ENCODE data around the gene ASGR1.
"Not testable (repeated sequence)": the region's sequence is repeated elsewhere in the genome, so short reads cannot be mapped to it uniquely, and the experiment has no call there.

GRCh38 chr17:7159571-7159970 lies 19.6 kb downstream of the ASGR1 start:
- TF ChIP-seq, protein P1, sequence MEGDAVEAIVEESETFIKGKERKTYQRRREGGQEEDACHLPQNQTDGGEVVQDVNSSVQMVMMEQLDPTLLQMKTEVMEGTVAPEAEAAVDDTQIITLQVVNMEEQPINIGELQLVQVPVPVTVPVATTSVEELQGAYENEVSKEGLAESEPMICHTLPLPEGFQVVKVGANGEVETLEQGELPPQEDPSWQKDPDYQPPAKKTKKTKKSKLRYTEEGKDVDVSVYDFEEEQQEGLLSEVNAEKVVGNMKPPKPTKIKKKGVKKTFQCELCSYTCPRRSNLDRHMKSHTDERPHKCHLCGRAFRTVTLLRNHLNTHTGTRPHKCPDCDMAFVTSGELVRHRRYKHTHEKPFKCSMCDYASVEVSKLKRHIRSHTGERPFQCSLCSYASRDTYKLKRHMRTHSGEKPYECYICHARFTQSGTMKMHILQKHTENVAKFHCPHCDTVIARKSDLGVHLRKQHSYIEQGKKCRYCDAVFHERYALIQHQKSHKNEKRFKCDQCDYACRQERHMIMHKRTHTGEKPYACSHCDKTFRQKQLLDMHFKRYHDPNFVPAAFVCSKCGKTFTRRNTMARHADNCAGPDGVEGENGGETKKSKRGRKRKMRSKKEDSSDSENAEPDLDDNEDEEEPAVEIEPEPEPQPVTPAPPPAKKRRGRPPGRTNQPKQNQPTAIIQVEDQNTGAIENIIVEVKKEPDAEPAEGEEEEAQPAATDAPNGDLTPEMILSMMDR (conservative IDR thresholded peaks at IDR 0.05; ENCODE audit: low read depth, low read length) = not testable (repeated sequence)
- TF ChIP-seq POLR2A (IDR thresholded peaks at IDR 0.05; ENCODE audit: low read depth, low read length); RAD21 (IDR thresholded peaks at IDR 0.05; ENCODE audit: low read length); RCOR1 (IDR thresholded peaks at IDR 0.05; ENCODE audit: insufficient replicate concordance, low read length); BHLHE40 (IDR thresholded peaks at IDR 0.05; ENCODE audit: low read depth, low read length); CEBPB (IDR thresholded peaks at IDR 0.05; ENCODE audit: low read depth, low read length); SMC3 (IDR thresholded peaks at IDR 0.05; ENCODE audit: low read depth, low read length); MXI1 (IDR thresholded peaks at IDR 0.05; ENCODE audit: borderline replicate concordance, low read depth, low read length): not testable (repeated sequence)
